ENCODE data around the gene TOX3. TPM values are rescaled to one million over a fixed set of nuclear protein-coding genes. Genes with fewer than 3 reads are reported as not detected.

The TOX3 gene
- total and polyA plus RNA-seq, 7 donors = 0.03 to 0.10 TPM; not detected in 5

DNA sequence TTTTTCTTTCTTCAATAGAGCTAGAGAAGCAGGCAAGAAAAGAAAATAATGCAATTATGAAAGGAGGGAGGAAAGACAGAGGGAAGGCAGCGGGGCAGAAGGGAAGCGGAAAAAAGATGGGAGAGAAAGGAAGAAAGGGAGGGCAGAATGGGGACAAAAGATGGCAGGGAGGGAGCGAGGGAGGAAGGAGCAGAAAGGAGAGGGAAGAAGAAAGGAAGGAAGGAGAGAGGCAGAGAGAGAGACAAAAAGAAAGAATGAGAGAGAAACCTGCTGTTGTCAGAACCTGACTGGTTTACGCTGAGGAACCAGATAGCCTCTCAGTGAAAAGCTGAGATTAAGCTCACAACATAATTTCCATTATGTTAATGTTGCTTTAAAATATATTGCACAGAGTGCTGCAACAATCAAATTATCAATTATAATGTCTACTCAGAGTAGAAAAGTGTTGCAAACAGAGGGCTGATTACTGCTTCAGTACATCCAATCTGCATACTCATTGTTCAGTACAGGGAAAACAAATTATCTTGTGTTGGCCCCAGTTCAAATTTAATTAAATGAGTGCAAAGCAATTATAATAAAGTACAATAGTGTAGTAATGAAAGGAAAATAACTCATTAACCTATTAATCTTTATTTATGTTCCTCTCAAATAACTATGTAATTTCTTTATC, 32.0 kb upstream of the TOX3 start:
- DNase-seq = no peak
- 81 to 89% (median 85%) methylated on average over 4 of the region's 4 CpGs for WGBS, 3 donors
- intact Hi-C loops (cut with DNase I) = no loop called here

DNA sequence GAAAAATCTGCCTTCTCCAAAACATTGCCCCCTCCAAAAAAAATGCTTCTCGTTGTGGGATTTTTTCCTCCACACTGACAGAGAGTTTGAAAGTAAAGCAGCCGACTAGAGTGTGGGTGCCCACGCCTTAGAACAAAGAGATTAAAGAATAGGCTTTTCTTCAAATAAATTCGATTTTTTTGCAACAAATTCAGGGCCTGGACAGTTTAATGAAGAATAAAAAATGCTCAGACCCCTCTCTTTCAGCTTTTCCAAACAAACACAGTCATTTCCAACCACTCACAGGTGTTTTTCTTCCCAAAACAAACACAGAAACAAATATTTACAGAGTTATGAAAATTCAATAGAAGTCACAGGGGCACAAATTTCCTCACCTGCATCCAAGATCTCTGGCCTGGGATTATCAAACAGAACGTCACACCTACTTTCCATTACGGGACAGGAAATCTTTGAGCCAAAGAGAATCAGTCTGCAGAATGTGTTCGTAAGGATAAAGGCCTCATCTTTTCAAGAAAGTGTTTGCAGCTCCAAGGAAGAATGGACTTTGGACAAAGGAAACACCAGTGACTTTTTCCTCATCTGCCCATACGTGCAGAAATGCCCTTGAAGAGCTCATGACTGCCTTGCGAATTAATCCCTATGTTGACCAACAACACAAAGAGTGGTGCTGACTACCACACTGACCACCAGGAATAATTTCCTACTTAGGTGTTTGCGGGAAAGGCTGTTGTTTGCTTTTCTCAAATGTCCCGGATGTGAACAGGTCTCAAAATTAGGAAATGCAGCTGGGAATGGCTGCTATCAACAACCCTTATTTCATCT, 31.3 kb upstream of the TOX3 start:
- no peak for DNase-seq

More for the DNA sequence above, 32.0 kb upstream of the TOX3 start:
- no peaks in the 10 kb centered on the region for H3K36me3 ChIP-seq (ENCODE audit: insufficient read depth in 1 of 2, low read depth in 1 of 2)
- H3K9me3 ChIP-seq = no peaks in the 10 kb centered on the region
- H3K27me3 ChIP-seq (ENCODE audit: insufficient read depth in 3 of 3, low read length in 2 of 3) = no peaks in the 10 kb centered on the region
- no peaks in the 10 kb centered on the region for H3K4me1 ChIP-seq
- TF ChIP-seq, protein P1, sequence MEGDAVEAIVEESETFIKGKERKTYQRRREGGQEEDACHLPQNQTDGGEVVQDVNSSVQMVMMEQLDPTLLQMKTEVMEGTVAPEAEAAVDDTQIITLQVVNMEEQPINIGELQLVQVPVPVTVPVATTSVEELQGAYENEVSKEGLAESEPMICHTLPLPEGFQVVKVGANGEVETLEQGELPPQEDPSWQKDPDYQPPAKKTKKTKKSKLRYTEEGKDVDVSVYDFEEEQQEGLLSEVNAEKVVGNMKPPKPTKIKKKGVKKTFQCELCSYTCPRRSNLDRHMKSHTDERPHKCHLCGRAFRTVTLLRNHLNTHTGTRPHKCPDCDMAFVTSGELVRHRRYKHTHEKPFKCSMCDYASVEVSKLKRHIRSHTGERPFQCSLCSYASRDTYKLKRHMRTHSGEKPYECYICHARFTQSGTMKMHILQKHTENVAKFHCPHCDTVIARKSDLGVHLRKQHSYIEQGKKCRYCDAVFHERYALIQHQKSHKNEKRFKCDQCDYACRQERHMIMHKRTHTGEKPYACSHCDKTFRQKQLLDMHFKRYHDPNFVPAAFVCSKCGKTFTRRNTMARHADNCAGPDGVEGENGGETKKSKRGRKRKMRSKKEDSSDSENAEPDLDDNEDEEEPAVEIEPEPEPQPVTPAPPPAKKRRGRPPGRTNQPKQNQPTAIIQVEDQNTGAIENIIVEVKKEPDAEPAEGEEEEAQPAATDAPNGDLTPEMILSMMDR (IDR thresholded peaks at IDR 0.05) = no peak
- no peak for ATAC-seq
- no peak overlapping the region for H3K4me3 ChIP-seq
- no peak overlapping the region for H3K27ac ChIP-seq

DNA sequence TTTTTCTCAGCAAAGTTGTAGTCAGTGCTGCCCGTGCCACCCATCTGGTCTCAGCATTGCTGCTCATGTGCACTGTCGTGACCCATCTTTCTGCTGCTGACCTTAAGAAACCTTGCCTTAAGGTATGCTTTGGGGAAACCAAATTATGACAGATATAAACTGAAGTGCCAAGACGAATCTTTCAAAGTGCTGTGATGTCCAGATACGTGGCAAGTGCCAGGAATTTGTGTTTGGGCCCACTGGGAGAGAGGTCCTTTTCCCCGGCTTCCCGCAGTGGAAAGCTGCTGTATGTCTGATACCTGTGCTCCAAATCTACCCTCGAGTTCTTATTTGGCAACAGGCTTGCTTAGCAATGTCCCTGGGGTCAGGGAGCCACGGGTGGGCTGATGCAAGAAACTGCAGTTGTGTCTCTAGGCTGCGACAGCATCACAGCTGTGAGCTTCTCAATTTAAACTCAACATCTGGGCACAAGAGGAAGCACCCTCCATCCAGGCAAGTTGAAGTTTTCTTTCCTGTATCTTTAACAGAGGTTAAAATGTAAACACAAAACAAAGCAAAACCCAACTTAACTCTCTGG, 30.3 kb upstream of the TOX3 start:
- TF ChIP-seq, protein P1 (IDR thresholded peaks at IDR 0.05) = no peak
- Histone ChIP-seq H3K4me1 (no peaks in the 10 kb centered on the region), H3K27ac (no peak overlapping the region), H3K9me3 (no peaks in the 10 kb centered on the region), H3K4me3 (no peak overlapping the region), H3K27me3 (ENCODE audit: insufficient read depth in 3 of 3, low read length in 2 of 3) (no peaks in the 10 kb centered on the region), H3K36me3 (ENCODE audit: insufficient read depth in 1 of 2, low read depth in 1 of 2) (no peaks in the 10 kb centered on the region)
- intact Hi-C loops (cut with DNase I) = no loop called here
- 64 to 66% (median 65%) methylated on average over 9 of the region's 9 CpGs for WGBS, 3 donors
- ATAC-seq (no peak), DNase-seq (no peak)

More for the DNA sequence above, 31.3 kb upstream of the TOX3 start:
- Histone ChIP-seq H3K9me3 (no peaks in the 10 kb centered on the region), H3K27me3 (ENCODE audit: insufficient read depth in 3 of 3, low read length in 2 of 3) (no peaks in the 10 kb centered on the region), H3K36me3 (ENCODE audit: insufficient read depth in 1 of 2, low read depth in 1 of 2) (no peaks in the 10 kb centered on the region), H3K4me3 (no peak overlapping the region), H3K27ac (no peak overlapping the region), H3K4me1 (no peaks in the 10 kb centered on the region)
- no peak for ATAC-seq
- intact Hi-C loops (cut with DNase I) = no loop called here
- TF ChIP-seq, protein P1 (IDR thresholded peaks at IDR 0.05) = no peak
- 64 to 69% (median 65%) methylated on average over 11 of the region's 11 CpGs for WGBS, 3 donors

DNA sequence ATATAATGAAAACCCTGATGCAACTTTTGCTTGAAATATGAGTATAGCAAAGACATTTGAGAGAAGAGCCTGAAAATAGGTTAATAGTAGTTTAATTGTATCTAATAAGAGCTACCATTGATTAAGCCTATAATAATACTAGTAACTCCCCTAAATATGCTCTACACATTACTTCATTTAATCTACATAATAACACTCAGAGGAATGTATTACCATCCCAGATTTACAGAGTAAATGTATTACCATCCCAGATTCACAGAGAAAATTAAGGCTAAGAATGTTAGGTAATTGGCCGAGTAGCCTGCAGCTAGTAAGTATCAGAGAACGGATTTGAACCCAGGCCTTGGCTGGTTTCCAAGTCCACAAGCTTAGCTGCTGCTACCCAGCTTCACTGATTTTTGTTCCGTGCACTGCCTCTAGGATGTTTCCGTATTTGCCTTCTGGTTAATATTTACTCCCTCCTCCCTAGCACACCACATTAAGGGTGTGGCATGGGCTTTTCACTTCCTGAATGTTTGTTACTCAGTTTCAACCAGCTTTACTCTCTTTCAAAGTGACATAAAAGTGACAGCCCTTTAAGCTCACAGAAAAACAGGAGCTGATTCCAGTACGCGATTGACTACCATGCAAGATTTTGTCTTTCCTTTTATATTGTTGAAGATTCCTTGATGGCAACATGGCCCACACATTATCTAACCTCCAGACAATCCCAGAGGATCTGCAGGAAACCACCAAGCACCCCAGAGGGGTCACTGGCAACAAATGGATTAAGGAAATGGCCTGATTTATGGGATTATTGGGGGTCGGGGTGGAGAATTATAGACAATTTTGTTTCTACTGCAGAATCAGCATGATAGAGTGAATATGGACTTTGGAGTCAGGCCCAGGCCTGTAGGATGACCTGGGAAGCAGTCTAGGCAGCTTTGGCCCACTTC, 26.7 kb upstream of the TOX3 start:
- ATAC-seq (no peak), DNase-seq (no peak)
- Histone ChIP-seq H3K4me3 (no peak overlapping the region), H3K36me3 (ENCODE audit: insufficient read depth in 1 of 2, low read depth in 1 of 2) (no peaks in the 10 kb centered on the region), H3K27me3 (ENCODE audit: insufficient read depth in 3 of 3, low read length in 2 of 3) (no peaks in the 10 kb centered on the region), H3K9me3 (no peaks in the 10 kb centered on the region), H3K4me1 (no peaks in the 10 kb centered on the region), H3K27ac (no peak overlapping the region)
- intact Hi-C loops (cut with DNase I) = no loop called here
- TF ChIP-seq, protein P1 (IDR thresholded peaks at IDR 0.05) = no peak
- WGBS, 3 donors = 80 to 83% (median 82%) methylated on average over 7 of the region's 7 CpGs

Measured in psoas muscle (tissue), 8 donors.